Lower leg skin (tissue), 3 donors: ENCODE data around the gene SCAF1.

Source experiments
- CTCF ChIP-seq, 3 donors: fragments of 450-650 bp; IDR thresholded peaks; one replicate each; pipeline ENCODE4 v1.5.1; 2016; ENCODE audit warnings: antibody characterized with exemption in 3 of 3, mild to moderate bottlenecking in 3 of 3, moderate library complexity in 2 of 3
- POLR2A ChIP-seq, 2 donors: fragments of 450-650 bp; IDR thresholded peaks; one replicate each; pipeline ENCODE4 v1.6.1; 2016 to 2017; ENCODE audit warnings: antibody characterized with exemption in 2 of 2, mild to moderate bottlenecking in 1 of 2, moderate library complexity in 1 of 2

GRCh38 chr19:49683814-49684250, 41.8 kb downstream of the SCAF1 start:
- no peak for TF ChIP-seq CTCF (IDR thresholded peaks at IDR 0.05)
- TF ChIP-seq POLR2A (IDR thresholded peaks at IDR 0.05) = no peak
